GM19025 (cell line): ENCODE results near the gene ANO1.
"Not testable (repeated sequence)": the region's sequence is repeated elsewhere in the genome, so short reads cannot be mapped to it uniquely, and the experiment has no call there.

Experiments
- ATAC-seq: cut with Tn5 transposase; IDR thresholded peaks from one replicate; pipeline ENCODE4 v1.9.1; 2021; ENCODE audit warnings: mild to moderate bottlenecking, low read depth, moderate library complexity; ENCODE audit not compliant: unreplicated experiment

The ANO1 gene

DNA sequence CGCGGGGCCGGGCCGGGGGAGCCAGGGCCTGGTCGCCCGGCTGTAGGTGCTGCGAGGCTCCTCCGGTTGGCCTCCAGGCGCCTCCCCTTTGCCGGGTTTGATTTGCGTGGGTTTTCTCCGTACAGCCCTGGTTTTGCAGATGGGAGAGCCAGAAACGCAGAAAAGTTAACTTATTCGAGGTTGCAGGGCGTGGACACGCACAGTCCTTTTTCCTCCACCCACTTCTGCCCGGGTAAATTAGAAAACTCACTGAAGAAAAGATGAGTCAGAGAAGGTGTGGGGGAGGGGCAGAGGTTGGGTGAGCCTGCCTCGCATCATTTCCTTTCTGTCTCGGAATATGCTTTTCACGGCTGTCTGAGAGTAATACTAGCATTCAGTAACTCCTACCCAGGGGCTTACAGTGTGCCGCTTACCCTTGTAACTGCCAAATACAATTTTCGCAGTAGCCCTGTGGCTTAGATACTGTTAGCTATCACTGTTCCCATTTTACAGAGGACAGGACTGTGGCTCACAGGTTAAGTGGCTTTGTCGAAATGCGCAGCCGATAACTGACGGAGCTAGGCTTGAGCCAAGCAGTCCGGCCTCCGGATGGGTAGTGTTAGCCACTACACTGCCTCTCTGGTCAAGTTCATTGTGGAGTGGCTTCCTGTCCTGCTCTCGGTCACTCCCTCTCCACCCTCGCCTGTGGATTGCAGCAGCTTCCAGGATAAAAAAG is 125.8 kb downstream of the ANO1 start:
- peak; percentile 17 for ATAC-seq

DNA sequence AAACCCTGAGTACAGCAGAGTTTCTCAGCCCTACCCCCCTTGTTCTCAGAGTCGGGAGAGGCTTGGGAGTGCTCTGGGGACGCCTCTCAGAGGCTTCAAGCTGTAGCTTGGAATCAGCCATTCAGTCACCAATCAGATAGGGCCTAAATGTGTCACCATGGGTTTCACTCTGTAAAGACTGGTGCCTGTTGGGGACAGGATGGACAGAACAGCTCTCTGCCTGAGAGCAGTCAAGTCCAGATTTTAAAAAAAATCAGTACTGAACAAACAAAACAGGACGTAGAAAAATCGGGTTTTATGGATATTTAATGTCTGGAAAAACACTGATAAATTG is 126.3 kb downstream of the ANO1 start:
- no peak for ATAC-seq

DNA sequence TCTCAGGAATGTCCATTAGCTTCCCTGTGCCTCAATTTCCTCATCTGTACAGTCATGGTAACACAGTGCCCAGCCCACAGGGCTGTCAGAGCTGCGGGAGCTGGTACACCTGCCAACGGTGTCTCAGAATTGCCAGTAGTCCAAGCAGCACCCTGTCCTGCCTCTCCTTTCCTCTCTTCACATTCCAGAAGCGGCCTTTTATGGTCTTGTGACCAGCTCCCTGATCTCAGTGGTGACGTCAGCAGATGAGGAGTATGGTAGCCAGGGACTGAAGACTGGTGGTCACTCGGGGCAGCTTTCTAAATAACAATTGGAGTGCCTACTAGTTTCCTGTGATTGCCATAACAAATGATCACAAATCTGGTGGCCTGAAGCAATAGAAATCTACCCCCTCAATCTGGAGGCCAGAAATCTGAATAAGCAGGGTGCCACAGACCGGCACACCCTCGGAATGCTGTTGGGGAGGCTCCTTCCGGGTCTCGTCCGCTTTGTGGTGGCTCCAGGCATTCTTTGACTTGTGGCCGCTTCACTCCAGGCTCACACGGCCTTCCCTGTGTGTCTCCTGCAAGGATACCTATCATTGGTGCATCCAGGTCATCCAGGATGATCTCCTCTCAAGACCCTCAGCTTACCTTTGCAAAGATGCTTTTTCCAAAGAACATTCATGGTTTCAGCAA is 127.1 kb downstream of the ANO1 start:
- no peak for ATAC-seq

DNA sequence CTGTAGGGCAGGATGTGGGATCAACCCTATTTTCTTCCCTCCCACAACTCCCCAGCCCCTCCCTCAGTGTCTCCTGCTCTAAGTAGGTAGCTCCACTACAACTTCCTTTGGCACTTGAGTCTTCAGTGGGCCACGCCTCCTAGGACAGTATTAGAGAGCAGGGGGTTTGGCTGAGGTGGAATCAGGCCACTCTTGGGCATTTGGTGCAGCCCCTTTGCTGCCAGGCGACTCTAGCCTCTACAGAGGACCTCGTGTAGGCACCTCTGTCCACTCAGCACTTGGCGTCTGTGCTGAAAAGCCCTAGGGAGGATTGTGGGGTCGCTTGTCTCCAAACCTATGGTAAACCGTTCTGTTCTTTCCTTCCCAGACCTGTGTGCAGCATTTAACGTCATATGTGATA is 127.6 kb downstream of the ANO1 start:
- ATAC-seq = no peak

DNA sequence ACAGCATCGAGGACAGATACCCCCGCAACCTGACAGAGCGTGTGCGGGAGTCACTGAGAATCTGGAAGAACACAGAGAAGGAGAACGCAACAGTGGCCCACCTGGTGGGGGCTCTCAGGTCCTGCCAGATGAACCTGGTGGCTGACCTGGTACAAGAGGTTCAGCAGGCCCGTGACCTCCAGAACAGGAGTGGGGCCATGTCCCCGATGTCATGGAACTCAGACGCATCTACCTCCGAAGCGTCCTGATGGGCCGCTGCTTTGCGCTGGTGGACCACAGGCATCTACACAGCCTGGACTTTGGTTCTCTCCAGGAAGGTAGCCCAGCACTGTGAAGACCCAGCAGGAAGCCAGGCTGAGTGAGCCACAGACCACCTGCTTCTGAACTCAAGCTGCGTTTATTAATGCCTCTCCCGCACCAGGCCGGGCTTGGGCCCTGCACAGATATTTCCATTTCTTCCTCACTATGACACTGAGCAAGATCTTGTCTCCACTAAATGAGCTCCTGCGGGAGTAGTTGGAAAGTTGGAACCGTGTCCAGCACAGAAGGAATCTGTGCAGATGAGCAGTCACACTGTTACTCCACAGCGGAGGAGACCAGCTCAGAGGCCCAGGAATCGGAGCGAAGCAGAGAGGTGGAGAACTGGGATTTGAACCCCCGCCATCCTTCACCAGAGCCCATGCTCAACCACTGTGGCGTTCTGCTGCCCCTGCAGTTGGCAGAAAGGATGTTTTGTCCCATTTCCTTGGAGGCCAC is 128.3 kb downstream of the ANO1 start:
- ATAC-seq = no peak

DNA sequence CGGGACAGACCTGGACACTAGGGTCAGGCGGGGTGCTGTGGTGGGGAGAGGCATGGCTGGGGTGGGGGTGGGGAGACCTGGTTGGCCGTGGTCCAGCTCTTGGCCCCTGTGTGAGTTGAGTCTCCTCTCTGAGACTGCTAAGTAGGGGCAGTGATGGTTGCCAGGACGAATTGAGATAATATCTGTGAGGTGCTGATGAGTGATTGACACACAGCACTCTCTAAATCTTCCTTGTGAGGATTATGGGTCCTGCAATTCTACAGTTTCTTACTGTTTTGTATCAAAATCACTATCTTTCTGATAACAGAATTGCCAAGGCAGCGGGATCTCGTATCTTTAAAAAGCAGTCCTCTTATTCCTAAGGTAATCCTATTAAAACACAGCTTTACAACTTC is 128.9 kb downstream of the ANO1 start:
- no peak for ATAC-seq

DNA sequence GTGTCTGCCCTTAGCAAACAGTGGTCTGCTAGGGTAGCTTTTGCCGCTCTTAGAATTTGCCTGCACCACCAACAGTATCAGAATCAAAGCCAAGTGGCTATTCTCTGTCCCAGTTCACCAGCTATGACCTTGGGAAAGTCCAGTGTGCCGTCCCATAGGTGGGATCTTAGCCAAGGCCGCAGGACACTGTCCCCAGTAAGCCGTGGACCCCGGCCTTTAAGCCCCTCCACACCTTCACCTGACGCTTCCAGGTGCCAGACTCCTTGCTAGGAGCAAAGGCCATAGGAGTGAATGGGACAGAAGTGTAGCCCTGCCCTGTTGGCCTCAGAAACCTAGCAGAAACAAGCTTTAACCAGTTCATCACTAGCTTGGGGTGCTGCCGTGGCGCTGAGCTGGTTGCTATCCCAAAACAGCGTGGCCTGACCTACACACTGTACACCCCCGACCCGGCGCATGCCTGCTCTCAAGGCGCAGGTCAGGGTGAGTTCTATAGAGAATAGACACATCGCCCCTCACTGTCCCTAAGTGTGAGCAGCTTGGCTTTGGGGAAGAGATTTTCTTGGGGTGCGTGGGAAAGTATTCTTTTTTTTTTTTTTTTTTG is 129.5 kb downstream of the ANO1 start:
- no peak for ATAC-seq

DNA sequence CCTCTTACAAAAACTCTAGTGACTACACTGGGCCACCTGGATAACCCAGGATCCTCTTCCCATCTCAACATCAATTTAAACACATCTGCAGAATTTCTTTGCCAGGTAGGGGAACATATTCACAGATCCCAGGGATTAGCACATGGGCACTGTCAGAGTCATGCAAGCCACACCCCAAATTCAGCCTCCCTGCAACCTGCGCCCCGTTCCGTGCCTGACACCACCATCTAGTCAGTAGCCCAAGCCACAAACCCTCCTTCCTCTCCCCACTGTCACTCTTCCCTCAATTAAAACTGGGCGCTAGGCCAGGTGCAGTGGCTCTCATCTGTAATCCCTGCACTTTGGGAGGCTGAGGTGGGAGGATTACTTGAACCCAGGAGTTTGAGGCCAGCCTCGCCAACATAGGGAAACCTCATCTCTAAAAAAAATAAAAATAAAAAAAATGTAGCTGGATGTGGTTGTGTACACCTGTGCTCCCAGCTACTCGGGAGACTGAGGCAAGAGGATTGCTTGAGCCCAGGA is 131.3 kb downstream of the ANO1 start:
- no peak for ATAC-seq

DNA sequence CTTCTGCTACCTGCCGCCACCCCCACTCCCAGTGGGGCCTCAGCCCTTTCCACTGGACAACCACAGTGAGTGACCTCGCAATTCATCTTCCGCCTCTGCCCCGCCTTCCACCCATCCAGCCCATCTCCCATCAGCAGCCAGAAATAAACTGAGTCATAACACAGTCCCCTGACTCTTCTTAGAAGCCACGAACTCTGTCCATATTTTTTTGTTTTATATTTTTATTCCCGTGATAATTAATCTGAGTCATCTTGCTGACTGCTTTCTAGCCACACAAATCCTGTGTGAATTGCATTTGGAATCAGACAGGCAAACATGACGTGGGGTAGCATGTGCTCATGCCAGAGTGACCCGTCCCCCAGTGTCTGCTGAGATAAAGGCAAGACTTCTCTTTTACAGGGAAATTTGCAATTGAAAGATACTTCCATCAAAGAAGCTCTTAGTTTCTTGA is 132.0 kb downstream of the ANO1 start:
- no peak for ATAC-seq

DNA sequence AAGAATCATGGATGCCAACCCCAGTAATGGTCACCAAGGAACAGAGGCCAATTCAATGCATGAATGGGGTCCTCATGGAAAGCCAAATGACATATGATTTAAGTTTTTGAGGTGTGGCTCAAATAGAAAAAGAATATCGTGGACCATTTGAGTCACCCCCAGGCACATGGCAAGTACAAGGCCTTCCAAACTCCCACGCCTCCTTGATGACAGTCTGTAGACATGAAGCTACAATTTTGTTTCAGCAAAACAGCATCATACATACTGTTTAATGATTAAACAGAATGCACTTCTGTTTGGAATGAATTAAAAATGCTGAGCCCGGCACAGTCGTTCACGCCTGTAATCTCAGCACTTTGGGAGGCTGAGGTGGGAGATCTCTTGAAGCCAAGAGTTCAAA is 132.4 kb downstream of the ANO1 start:
- no peak for ATAC-seq

DNA sequence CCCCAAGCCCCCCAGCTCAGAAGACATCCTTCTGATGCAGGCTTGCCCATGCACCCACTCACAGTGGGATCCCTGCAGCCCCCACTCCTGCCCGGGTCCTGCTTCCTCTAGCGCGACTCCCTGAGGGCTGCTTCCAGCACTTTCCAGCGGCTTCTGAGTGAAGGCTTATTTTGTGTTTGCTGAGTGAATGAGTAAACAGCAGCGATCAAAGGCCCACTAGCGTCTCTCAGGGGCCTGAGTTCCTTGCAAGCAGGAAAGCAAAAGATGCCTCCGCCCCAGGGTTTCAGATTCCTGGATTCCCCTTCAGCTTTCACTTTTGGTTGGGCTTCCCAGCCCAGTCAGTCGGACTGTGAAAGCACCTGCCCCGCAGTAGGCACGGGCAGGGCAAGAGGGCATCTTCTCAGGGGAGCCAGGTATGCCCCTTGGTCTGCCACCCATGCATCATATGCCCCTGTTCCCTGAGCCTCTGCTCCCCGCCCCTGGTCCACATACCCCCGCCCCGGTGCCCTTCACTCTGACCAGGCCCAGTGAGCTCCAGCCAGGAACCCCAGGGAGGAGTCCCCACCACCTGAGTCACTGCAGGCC is 134.2 kb downstream of the ANO1 start:
- no peak for ATAC-seq

DNA sequence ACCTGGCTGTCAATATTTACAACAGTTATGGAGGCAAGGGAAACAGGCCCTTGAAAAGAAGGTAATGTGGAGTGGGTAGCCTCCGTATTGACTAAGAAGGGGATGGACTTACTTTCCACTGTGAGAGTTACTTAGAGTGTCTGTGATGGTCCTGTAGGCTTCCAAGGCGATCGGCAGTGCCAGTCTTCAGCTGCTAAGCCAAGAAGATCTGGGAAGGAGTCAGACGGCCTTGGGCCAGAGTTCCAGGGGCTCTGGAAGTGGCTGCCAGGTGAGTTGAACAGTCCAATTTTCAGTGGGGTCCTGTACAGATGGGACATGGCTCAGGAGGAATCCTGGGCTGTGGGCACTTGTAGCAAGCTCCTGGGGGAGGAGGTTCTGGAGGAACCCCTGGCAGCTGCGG is 139.3 kb downstream of the ANO1 start:
- ATAC-seq = not testable (repeated sequence)

DNA sequence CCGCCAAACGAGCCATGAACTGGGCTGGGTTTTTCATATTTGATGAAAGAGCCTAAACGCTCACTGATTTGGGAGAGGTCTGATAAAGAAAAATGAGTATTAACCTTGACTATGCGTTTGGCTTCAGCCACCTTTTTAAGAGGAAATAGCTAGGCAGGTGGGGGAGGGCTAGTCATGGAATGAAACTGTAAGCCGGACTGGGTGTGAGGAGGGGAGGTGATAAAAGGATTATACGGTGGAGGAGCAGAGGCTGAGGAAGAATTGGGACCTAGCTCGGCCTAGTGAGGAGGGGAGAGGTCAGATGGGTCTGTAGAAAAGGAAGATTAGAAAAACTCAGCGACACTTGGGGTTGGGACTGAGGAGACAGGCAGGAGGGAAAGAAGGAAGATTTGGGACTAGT is 140.0 kb downstream of the ANO1 start:
- ATAC-seq = not testable (repeated sequence)

DNA sequence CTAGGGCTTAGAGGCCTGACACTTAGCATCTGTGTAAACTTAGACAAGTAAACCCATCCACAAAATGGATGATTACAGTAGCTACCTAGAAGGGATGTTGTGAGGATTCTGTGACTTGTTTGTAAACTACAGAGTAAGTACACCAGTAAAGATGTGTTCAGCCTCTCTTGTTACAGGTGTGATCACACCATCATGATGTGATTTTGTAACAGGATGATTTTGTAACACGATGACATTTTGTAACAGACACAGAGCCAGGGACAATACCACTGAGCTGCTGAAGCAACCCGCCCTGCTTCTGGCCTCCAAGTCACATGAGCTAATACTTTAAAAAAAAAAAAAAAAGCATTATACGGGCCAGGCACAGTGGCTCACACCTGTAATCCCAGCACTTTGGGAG is 142.0 kb downstream of the ANO1 start:
- ATAC-seq = no peak

DNA sequence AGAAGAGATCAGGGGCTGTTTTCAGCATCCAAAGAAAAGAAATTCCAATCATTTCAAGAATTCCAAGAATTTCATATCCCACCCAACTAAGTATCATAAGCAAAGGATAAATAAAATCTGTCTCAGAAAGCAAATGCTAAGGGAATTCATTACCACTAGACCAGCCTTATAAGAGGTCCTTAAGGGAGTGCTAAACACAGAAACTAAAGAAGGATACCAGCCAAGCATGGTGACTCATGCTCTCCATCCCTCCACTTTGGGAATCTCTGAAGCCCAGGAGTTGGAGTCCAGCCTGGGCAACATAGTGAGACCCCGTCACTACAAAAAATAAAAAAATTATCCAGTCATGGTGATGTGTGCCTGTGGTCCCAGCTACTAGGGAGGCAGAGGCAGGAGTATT is 142.8 kb downstream of the ANO1 start:
- ATAC-seq = no peak

DNA sequence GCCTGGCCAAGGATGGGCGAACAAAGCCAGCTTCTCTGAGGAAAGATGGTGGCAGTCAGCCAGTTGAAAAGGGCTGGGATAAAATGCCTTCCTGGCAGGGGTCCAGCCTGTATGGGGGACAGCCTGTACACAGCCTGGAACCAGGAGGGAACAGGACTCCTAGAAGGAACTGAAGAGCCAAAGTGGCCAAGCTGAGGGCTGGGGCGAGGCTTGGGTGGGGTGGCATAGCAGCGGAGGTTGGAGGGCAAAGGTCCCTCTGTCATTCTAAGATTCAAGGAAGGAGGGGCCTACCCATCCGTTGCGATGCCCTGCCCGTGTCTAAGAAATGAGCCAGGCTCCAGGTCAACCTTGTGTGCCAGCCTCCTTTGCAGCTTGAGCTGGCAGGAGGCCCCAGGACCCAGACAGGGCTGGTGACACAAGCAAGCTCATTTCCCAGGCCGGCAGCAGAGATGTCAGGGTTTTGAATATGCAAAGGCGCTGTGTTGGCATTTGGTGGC is 147.6 kb downstream of the ANO1 start:
- no peak for ATAC-seq

DNA sequence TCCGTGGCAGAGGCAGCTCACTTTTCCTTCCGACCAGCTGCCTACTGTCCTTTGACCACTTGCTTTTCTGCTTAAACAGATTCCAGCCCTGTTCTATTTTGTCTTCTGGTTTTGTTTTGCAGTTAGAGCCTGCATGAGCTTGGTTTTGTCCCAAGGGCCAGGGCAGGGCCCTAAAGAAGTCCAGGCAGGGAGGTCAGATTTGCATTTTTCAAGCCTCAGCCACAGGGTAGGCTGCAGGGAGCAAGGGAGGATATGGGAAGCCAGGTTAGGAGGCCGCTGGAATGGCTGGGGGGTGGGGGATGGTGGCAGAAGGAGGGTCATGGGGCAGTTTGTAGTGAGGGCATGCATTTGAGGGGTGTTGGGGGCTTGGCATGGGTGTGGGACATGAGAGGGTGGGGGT is 148.1 kb downstream of the ANO1 start:
- no peak for ATAC-seq

DNA sequence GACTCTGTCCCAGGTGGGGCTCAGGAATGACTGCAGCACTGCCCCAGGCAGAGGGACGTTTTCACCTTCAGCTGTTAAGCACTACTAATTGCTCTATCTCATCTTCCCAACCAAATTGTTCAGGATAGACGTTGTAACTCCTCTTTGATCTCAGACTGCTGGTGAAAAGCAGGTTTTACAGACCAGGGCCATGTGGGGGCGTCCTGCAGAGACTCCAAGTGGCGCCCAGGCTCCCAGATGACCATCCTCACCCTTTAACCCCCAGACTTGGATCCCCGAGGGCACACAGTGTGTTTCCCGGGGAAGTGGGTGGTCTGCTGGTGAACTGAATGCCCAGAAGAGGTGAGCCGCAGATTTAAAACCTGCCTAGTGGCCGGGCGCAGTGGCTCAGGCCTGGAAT is 148.8 kb downstream of the ANO1 start:
- ATAC-seq = no peak

DNA sequence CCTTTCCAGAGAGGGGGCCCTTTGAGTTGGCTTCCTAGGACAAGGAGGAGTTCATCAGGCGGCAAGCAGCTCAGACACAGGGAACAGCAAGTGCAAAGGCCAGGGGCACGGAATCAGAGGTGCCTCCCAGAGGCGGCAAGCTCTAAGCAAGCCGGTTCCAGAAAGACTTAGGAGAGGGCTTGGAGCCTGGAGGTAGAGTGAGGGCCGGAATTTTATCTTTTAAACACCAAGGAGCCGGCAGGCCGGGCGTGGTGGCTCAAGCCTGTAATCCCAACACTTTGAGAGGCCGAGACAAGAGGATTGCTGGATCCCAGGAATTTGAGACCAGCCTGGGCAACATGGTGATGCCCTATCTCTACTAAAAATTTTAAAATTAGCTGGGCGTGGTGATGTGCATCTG is 151.6 kb downstream of the ANO1 start:
- no peak for ATAC-seq

DNA sequence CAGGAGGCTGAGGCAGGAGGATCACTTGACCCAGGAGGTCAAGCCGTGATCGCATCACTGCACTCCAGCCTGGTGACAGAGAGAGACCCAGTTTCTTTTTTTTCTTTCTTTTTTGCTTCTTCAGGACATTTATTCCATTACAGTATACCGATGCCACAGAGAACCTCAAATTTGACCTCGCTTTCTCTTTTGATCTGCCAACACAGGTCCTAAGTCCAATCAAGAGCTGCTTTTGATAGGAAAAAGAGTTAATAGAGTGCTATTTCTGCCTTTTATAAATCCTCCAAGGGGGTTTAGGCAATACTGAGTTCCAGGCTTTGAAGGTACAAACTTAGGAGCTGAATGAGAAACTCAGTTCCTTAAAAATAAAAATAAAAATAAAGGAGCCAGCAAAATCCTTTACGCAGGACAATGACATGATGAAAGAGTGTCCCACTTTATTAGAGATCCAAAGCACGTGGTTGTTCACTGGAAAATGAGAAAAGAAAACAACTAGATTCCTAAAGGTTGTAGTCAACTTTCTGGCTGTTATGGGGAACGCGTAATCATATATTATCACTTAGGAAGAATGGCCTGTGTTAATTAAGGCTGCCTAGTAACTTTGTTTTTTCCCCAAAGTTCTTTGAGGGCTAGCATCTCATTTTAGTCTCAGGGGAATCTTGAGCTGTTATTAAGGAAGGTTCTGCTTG is 152.2 kb downstream of the ANO1 start:
- no peak for ATAC-seq
